EH (cell line): ENCODE measurements around the gene CHKA.
A peak's percentile ranks its signal among the peaks of the same experiment; 100 is the strongest.

ENCODE experiments used
- DNase-seq: peaks from one replicate; pipeline ENCODE4 v3.0.0-alpha.2; 2015; ENCODE audit warnings: low read depth

The CHKA gene

DNA sequence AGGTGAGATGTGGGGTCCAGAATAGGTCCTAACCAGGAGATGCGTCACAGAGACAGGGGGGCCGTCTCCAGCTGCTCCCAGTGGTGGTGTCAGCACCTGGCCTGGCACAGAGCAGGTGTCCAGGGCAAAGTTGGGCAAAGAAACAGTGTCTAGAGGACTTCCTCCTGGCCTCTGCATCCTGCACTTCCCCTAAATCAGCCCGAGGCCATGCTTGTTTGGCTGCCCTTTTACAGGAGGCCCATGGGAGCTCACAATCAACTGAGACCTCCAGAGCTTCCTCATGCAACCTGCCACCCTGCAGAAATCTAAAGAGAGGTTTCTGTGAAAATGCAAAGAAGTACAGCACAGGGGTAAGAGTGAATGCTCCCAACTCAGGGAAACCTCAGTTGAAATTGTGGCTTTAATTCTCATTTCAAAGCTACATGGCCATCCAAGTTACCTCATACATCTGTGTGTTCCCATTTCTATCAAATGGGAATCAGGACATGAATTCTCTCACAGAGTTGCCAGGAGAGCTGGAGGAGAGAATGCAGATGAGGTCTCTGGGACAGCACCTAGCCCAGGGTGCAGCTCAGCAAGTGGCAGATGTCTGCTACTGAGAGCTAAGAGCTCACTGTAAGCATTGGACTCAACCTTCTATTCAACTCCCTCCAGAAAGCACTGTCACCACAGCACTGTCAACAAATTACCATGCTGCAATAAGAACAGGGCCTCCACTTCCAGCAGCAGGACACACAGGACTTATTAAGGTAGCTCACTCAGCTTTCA, 49.7 kb downstream of the CHKA start:
- DNase-seq: no peak

DNA sequence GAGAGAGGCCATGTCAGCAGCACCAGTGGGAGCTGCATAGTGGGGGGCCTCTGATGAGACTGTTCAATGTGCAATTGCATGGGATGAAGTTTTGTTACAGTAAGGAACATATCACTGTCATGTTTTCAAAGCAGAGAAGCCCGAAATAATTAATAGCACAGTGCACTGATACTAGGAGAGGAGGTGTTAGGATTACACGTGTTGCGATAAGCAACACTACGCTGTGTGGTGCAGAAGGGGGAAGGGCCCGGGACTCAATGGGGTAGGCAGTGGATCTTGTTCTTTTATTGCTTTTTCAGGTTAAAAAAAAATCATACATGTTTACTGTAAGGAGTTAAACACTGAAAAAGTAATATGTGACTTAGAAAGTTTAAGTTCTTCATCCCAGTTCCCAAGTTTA, 53.2 kb downstream of the CHKA start:
- no peak for DNase-seq

DNA sequence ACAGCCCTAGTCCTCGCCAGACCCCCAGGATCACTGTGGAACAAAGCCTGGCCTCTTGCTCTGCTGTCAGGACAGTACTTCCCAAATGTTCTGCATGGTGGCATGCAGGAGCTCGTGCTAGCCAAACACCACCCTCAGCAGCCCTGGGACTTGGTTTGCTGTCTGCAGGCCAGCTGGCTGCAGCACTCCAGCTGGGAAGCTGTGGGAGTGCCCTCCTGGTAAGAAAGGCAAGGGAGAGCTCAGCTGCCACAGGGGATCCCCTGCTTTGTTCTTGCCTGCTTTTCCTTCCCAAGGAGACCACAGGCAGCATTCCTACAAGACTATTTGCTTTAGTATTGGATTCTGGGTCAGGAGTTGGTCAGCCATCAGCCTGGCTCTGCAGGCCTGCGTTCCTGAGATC, 54.4 kb downstream of the CHKA start:
- no peak for DNase-seq

DNA sequence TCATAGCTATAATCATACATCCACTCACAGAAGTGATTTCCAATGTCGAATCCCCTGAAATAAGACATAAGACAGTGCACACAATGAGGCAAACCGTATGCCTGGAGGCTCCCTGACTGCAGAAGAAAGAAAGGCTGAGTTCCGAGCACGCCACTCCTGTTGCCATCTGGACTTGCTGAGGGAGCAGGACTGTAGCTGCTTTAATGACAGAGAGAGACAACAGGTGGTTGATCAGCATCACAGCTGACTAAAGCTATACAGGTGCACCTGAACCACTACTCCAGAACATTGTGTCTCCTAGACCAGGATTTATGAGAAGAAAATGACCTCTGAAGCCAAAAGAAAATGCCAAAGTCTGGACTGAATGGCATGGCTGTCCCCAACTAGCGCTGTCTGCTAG, 55.3 kb downstream of the CHKA start:
- no peak for DNase-seq

- DNase-seq: no peak
Observed at GRCh38 chr11:68064926-68065325, 56.3 kb downstream of the CHKA start.

- DNase-seq: no peak
Observed at GRCh38 chr11:68061508-68061907, 59.7 kb downstream of the CHKA start.

DNA sequence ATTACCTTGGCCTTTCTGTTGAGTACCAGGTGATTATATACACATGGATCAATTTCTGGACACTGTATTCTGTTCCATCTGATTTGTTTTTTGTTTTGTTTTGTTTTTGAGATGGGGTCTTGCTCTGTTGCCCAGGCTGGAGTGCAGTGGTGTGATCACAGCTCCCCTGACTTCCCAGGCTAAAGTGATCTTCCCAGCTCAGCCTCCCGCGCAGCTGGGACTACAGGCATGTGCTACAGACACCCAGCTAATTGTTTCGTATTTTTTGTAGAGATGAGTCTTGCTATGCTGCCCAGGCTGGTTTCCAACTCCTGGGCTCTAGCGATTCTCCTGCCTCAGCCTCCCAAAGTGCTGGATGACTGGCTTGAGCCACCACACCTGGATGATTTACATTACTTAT, 63.4 kb downstream of the CHKA start:
- no peak for DNase-seq

DNA sequence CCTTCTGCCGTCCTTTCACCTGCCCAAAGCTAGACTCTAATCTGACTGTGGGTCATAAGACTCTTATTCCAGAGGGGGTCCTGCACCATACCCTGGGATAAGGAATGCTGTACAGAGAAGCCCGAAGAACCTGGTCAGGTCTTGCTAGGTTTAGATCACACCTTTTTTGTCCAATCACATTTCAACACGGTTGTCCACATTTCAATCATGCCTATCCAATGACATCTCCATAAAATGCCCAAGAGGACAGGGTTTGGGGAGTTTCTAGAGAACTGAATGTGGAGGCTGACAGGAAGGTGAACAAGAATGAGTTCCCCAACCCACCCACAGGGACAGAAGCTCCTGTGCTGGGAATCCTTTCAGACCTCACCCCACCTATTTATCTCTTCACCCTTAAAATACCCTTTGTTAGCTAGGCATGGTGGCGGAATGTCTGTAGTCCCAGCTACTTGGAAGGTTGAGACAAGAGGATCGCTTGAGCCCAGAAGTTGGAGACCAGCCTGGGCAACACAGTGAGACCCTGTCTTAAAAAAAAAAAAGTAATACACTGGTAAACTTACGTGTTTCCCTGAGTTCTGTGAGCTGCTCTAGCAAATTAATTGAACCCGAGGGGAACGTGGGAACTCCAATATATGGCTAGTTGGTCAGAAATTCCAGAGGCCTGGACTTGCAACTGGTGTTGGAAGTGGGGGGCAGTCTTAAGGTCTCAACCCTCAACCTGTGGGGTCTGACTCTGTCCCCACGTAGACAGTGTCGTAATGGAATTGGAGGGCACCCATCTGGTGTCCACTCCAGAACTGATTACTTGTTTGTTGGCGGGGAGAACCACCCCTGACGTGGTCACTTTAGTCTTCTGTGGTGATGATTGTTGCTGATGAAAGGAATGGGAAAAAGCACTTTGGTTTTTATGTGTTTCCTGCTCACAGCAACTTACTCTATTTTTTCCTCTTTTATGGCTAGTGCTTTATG, 64.6 kb downstream of the CHKA start:
- DNase-seq: peak; percentile 32

GRCh38 chr11:68053981-68054812, 67.0 kb downstream of the CHKA start:
- peak; percentile 6 for DNase-seq

GRCh38 chr11:68053117-68053516, 68.1 kb downstream of the CHKA start:
- DNase-seq: peak; percentile 12

GRCh38 chr11:68052137-68052873, 68.9 kb downstream of the CHKA start:
- DNase-seq: no peak

- DNase-seq: no peak
Observed at GRCh38 chr11:68051191-68052136, 69.7 kb downstream of the CHKA start.

- no peak for DNase-seq
Observed at GRCh38 chr11:68050371-68050841, 70.8 kb downstream of the CHKA start.

- no peak for DNase-seq
Observed at GRCh38 chr11:68049509-68050370, 71.4 kb downstream of the CHKA start.

DNA sequence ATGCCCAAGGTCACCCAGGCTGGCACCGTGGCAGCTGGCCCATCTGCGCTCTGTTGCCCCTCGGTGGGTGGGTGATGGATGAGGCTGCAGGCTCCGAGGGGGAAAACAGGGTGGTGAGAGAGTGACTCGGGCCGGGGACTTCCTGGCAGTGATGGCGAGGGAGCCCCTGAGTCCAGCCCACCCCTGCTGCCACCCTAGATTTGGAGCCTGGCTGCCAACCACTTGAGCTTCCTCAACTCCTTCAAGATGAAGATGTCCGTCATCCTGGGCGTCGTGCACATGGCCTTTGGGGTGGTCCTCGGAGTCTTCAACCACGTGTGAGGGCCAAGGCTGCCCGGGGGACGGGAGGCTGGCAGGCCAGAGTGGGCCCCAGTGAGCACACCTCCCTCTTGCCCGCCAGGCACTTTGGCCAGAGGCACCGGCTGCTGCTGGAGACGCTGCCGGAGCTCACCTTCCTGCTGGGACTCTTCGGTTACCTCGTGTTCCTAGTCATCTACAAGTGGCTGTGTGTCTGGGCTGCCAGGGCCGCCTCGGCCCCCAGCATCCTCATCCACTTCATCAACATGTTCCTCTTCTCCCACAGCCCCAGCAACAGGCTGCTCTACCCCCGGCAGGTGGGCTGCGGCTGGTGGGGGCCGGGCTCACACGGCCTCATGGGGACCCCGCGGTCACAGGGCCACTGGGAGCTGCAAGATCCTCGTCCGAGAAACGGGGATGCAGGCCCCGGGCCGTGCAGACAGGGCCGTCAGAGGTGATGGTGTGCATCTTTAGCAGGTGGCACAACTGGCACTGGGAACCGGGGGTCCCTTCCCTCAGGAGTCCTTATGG, 72.3 kb downstream of the CHKA start:
- no peak for DNase-seq

- no peak for DNase-seq
Observed at GRCh38 chr11:68047437-68048290, 73.5 kb downstream of the CHKA start.

- DNase-seq: no peak
Observed at GRCh38 chr11:68044898-68045351, 76.3 kb downstream of the CHKA start.
